Ovary (tissue), 3 donors: ENCODE results near the gene ATP6V0A1.

ENCODE experiments used
- CTCF ChIP-seq, 3 donors: fragments of 450-650 bp in 2 of 3; fragments of 200-600 bp in 1 of 3; IDR thresholded peaks; one replicate each; pipeline versions ENCODE4 v1.5.1 to v1.8.0; 2016 to 2022; ENCODE audit warnings: antibody characterized with exemption in 3 of 3, mild to moderate bottlenecking in 1 of 3
- EP300 ChIP-seq: sonication (generic); formaldehyde crosslinking; IDR thresholded peaks from one replicate; pipeline ENCODE4 v1.6.1; 2017; ENCODE audit warnings: antibody characterized with exemption
- POLR2A ChIP-seq: fragments of 450-650 bp; IDR thresholded peaks from one replicate; pipeline ENCODE4 v1.6.1; 2017; ENCODE audit warnings: antibody characterized with exemption, mild to moderate bottlenecking, moderate library complexity
- donor health status: DM: no; HTN: no; CAD: no.

DNA sequence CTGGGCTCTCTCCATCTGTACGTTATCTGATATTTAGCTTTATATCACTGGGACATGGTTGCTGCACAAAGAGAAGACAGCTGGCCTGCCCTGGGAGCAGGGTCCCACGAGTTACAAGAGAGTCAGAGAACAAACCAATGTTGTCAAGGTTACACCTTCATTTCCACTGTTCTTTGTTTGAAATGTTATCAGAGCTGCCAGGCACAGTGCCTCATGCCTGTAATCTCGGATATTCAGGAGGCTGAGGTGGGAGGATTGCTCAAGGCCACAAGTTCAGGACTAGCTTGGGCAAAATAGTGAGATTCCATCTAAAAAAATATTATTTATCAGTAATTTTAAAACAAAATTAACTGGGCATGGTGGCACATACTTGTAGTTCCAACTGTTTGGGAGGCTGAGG is 34.6 kb downstream of the ATP6V0A1 start:
- no peak for TF ChIP-seq CTCF (IDR thresholded peaks at IDR 0.05)
- TF ChIP-seq POLR2A, result no peak
- TF ChIP-seq EP300, result no peak
